ENCODE data around the gene SH3RF3.
A peak's percentile ranks its signal among the peaks of the same experiment; 100 is the strongest.

The SH3RF3 gene

DNA sequence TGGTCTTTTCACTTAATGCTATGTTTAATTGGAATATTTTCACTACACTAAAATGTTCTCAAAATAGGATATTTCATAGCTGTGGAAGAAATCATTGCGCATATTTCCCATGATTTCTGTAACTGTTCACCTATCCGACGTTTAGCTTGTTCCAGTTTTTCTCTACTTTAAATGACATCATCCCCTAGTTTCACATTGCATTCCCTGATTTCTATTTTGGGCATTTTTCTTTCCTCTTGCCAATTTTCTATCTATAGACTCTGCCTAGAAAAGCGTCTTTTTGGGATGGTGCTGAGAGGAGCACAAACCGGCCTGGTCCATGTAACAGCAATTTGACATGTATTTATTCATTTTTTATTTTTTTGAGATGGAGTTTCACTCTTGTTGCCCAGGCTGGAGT lies 163.4 kb downstream of the SH3RF3 start:
- DNase-seq = no peak

- no peak for DNase-seq
Observed at GRCh38 chr2:109293663-109294062, 164.7 kb downstream of the SH3RF3 start.

DNA sequence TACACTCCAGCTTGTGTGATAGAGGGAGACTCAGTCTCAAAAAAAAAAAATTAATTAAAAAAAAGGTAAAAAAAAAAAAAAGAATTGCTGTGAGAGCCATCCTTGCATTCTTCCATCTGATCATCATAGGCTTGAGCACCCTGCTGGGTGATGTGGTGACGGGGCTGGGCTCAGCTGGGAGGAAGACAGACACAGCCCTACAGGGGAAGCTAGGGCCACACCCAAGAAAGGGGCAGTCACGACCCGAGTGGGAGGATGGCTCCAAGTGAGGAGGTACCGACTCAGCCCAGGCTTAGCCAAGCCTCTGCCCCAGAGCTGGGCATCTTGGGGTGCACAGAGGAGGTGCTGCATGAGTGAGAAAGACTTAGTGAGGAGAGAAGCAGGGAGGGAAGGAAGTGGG lies 165.5 kb downstream of the SH3RF3 start:
- DNase-seq = no peak

DNA sequence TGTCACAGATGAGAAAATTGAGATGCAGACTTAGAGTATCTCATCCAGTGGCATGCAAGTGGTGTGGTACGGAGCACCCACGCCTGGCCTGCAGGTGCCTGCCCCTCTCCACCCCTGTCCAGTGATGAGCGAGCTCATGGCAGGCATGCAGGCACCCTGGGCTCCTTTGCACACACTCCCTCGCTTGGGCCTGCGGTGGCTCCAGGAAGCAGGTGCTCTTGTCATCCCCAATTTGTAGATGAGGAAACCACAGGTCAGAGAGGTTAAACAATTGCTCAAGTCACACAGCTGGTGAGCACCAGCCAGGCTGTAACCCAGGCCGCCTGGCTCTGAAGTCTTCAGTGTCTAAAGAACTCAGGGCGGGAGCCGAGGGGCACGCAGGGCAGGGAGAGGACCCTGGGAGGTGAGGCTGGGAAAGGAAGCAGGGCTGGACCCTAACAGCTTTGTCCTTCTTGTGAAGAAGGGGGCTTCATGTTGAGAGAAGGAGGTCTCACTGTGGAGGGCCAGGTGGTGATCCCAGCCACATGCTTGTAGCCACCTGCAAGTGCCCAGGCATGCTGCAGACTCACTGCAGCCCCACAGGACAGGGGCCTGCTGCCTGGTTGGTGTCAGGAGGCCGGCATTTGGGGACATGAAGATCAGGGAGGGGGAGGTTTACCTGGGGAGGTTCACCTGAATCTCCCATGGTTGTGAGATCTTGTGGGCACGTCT lies 166.2 kb downstream of the SH3RF3 start:
- DNase-seq = no peak

DNA sequence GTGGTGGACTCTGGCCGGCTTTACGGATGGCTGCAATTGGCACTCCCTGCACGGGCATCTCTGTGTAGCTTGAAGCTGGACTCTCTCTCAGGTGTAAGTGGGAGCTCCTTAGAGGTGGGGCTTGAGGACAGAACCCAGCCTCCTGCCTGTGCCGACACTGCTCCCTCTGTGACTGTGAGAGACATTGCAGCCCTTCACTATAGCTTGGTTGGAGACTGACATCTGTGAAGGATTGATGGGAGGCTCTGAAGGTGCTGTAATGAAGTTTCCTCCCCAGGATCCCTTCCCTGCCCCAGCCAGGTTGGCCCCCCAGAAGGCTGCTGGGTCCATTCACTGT lies 166.7 kb downstream of the SH3RF3 start:
- no peak for DNase-seq

DNA sequence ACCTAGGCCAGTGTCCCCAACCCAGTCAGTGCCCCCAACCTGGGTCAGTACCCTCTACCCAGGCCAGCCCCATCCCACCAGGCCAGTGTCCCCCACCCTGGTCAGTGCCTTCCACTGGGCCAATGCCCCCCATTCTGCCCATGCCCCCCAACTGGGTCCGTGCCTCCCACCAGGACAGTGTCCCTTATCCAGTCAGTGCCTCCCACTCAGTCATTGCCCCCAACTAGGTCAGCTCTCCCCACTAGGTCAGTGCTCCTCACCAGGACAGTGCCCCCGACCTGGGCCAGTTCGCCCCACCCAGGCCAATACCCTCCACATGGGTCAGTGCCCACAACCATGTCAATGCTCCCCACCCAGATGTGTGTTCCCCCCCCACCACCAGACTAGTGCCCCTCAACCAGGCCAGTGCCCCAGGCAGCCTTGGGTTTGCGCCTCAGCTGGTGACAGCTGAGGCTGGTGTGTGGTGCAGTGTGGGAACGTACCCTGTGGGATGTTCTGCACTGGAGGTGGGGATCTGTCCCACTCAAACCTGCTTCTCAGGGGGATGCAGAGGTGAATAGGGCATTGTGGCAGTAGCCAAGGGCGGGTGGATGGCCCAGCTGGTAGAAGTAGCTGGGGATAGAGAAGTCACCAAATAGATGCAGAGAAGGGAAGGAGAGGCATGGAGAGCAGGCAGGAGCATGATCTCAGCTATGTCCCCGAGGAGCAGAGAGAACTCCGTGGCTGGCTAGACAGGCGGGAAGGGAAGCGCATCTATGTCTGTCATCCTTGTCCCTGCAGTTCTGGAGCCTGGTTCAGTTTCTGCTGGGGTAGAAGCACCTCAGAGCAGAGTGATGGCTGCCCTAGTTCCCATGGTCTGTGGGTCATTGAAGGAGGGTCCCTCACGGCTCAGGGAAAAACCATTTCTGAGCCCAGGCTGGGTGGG lies 168.8 kb downstream of the SH3RF3 start:
- no peak for DNase-seq

DNA sequence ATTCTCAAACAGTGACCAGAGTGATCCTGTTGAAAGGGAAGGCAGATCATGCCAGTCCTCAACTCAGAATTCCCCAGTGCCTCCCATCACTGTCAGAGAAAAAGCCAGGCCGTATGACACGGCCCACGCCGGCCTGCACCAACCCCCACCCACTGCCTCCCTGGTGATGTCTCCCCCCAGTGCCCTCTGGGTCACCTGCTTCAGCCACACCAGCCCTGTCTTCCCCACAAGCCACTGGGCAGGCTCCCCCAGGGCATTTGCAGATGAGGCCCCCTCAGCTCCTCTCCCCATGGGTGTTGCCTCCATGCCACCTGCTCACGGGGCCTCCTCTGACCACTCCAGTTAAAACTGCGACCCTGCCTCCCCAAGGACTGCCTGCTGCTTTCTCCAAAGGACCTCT lies 169.8 kb downstream of the SH3RF3 start:
- no peak for DNase-seq

GRCh38 chr2:109299536-109299935 lies 170.5 kb downstream of the SH3RF3 start:
- peak; percentile 16 for DNase-seq

- DNase-seq = no peak
Observed at GRCh38 chr2:109300582-109300981, 171.6 kb downstream of the SH3RF3 start.

DNA sequence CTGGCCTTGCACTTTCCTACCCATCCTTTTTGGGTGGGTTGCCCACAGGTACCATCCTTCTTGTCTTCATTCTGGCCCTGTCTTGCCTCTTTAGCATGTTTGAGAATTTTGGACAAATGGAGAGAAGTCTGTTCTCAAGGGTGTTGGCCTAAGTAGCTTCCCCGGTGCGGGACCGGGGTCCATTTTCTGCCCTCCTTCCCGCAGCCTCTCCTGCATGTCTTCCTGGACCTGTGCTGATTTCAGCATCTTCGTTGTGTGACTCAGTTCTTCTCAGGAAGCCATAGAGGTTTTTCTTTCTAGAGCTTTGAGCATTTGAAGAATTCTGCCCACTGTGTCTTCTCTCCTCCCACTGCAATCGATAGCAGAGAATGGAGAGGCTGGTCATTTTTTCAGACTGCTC lies 172.7 kb downstream of the SH3RF3 start:
- DNase-seq = no peak

GRCh38 chr2:109302319-109302718 lies 173.3 kb downstream of the SH3RF3 start:
- DNase-seq = no peak

- no peak for DNase-seq
Observed at GRCh38 chr2:109304242-109304641, 175.2 kb downstream of the SH3RF3 start.

- no peak for DNase-seq
Observed at GRCh38 chr2:109304731-109305470, 175.9 kb downstream of the SH3RF3 start.

GRCh38 chr2:109305490-109306167 lies 176.6 kb downstream of the SH3RF3 start:
- DNase-seq = no peak

DNA sequence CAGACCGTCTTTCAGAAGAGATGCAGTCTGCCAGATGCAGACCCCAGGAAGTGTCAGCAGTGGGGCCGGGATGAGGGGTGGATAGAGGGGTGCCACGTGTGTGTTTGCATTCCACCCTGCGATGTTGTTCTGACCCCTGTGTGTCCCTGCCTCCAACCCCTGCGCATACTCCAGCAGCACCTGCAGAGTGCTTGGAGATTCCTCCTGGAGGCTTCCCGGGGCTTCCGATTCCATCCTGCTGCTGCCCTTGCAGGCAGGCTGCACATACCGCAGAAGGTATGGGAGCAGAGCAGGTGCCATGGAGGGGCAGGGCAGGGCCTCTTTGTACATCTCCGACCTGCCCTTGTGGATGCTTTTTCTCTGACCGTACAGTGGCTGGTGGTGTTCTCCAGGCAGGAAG lies 177.2 kb downstream of the SH3RF3 start:
- DNase-seq = no peak

GRCh38 chr2:109311771-109312170 lies 182.8 kb downstream of the SH3RF3 start:
- DNase-seq = no peak

DNA sequence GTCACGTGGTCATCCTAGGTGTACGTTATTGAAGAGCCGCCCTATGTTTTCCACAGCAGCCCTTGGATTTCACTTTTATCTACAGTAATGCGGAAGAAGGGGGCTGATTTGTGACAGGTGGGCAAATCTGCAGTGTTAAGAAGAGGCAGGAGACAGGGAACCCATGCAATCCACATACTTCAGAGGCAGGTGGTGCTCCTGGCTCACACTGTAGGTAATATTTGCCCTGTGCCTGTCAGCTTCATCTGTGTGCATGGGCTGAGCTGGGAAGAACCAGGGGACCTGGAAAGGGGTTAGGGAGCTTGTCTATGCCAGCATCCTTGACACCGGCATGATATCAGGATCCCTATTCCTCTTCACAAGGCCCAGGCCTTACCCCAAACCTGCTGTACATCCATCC lies 183.9 kb downstream of the SH3RF3 start:
- peak; percentile 12 for DNase-seq

GRCh38 chr2:109313343-109313742 lies 184.3 kb downstream of the SH3RF3 start:
- DNase-seq = no peak

DNA sequence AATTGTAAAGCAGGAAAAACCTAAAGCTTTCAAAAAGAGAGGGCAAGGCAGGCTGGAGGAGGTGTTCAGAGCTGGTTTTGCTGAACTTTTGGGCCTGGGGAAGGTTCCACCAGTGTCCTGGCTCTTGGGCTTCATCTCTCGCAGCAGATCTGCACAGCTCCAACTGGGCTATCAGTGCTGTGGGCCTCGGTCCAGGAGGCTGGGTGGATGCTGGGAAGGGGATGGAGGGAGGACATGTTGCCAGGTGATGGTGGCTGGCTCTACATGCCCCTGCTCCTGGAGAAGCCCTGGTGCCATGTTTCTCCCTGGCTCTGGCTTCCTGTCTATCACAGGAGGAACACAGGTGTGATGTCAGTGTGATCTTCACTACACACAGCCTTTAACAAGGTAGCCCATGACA lies 187.1 kb downstream of the SH3RF3 start:
- no peak for DNase-seq

DNA sequence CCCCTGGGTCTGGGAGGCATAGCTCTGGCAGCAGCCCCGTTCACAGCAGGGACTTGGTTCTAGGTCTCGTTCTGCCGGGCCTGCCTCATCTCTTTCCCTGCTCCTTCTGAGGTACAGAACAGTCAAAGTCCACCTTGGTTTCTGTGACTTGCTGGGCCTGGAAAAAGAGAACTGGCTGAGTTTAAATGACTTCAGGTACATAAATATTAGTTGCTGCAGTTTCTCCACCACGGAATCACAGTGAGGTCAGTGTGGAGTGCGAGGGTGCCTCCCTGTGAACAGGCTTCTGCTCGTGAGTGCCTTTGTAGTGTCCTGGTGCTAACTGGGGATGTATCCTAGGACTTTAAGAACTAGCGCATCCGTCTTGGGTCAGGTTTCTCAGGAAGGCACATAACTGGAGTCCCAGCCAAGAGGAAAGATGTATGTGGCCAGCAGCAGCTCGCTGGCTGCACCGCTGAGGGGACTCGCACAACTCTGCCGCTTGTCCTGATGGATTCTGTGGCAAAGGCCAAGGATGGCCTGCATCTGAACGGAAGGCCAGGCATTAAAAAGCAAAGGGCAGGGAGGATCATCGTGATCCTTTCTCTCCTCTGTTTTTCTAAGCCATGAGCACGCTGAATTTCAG lies 188.6 kb downstream of the SH3RF3 start:
- no peak for DNase-seq

DNA sequence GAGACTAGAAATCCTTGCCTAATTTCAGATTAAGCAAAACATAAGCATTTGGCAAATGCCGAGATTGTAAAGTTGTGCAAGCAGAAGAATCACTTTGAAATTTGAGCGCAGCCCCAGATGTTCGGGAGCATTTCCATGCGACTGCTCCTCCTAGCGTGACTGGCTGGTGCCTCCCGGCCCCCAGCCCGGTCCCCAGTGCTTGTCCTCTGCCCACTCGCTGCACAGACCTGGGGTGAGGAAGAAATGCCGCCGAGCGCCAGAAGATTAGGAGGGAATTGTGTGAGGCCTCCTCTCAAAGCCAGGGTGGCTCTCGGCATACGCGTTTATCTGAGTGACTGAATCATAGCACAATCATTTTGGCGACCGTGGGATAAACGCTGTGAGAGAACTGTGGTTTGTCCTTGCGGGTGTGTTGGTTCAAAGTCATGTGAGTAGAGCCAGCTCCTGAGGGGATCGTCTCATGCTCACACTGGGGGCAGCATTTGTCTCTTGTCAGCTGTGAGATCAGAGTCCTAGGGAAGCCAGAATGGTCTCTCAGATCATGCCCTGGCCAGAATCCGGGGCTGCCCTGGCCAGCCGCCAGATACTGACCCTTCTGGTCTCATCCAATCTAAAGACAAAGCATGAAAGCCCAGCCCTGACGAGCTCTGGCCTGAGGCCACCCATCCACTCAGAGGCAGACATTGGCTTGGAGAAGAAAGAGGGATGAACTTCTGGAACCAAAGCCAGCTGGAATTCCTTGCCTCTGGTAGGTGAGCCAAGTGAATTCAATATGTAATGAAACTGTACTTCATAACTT lies 189.3 kb downstream of the SH3RF3 start:
- peak; percentile 80 for DNase-seq

DNA sequence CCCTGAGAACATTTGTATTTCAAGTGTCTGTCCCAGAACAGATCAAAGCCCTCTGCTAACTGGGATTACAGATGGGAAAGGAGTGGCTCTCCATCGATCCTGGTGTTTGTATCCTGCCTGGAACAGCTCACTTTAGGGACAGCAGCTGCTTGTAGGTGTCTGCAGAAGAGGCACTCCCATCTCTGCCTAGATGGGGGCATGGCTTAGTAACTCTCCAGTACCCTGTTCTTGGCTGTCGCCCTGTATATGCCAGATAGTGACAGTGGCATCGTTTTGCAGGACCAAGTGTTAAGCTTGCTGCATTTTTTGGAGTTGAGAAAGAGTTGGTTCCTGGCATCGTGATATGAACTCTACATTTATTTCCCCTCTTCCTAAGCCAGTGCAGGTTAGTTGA lies 189.9 kb downstream of the SH3RF3 start:
- DNase-seq = peak; percentile 35

Measured in NCI-H1694 treated with DMSO at 0.1 percent for 48 hours (cell line).